Measurements from ENCODE around the gene TAF11L13. TPM values are rescaled to one million over a fixed set of nuclear protein-coding genes. Genes with fewer than 3 reads are reported as not detected.

TAF11L13 gene
- total RNA-seq, 2 experiments from 2014 or later, result not detected

Other genes starting within 250 kb of the TAF11L13 start
- not detected for gene TAF11L2, start 133.9 kb upstream of the TAF11L13 start, total RNA-seq
- not detected for gene TAF11L3, start 113.7 kb upstream of the TAF11L13 start, total RNA-seq
- not detected for gene TAF11L4, start 110.3 kb upstream of the TAF11L13 start, total RNA-seq
- gene TAF11L5, start 106.9 kb upstream of the TAF11L13 start, total RNA-seq, result not detected
- gene TAF11L6, start 103.4 kb upstream of the TAF11L13 start, total RNA-seq, result not detected
- not detected for gene TAF11L7, start 46.3 kb upstream of the TAF11L13 start, total RNA-seq
- gene TAF11L8, start 41.1 kb upstream of the TAF11L13 start, total RNA-seq, result not detected
- gene TAF11L9, start 37.7 kb upstream of the TAF11L13 start, total RNA-seq, result not detected
- not detected for gene TAF11L10, start 34.3 kb upstream of the TAF11L13 start, total RNA-seq
- gene TAF11L11, start 27.9 kb upstream of the TAF11L13 start, total RNA-seq, result not detected
- not detected for gene TAF11L12, start 21.7 kb upstream of the TAF11L13 start, total RNA-seq
- gene TAF11L14, start 2.4 kb downstream of the TAF11L13 start, total RNA-seq, result not detected

Measured in activated CD4-positive, alpha-beta T cell treated with anti-CD3 and anti-CD28 coated beads for 36 hours (primary cell).